ENCODE data around the gene YTHDF1.

Gene YTHDF1

GRCh38 chr20:63204362-63204761 is 11.6 kb downstream of the YTHDF1 start:
- no peak for DNase-seq

- DNase-seq = no peak
Observed at GRCh38 chr20:63202811-63203526, 13.0 kb downstream of the YTHDF1 start.

- no peak for DNase-seq
Observed at GRCh38 chr20:63202021-63202420, 13.9 kb downstream of the YTHDF1 start.

- no peak for DNase-seq
Observed at GRCh38 chr20:63198606-63199005, 17.3 kb downstream of the YTHDF1 start.

GRCh38 chr20:63196768-63197470 is 19.0 kb downstream of the YTHDF1 start:
- no peak for DNase-seq

GRCh38 chr20:63194797-63195173 is 21.1 kb downstream of the YTHDF1 start:
- DNase-seq = no peak

- DNase-seq = no peak
Observed at GRCh38 chr20:63194007-63194796, 21.7 kb downstream of the YTHDF1 start.

- DNase-seq = no peak
Observed at GRCh38 chr20:63192721-63193120, 23.2 kb downstream of the YTHDF1 start.

GRCh38 chr20:63191400-63191799 is 24.5 kb downstream of the YTHDF1 start:
- peak; percentile 92 for DNase-seq

GRCh38 chr20:63190828-63191227 is 25.1 kb downstream of the YTHDF1 start:
- no peak for DNase-seq

- DNase-seq = no peak
Observed at GRCh38 chr20:63189846-63190559, 25.9 kb downstream of the YTHDF1 start.

GRCh38 chr20:63189322-63189642 is 26.6 kb downstream of the YTHDF1 start:
- no peak for DNase-seq

- no peak for DNase-seq
Observed at GRCh38 chr20:63188641-63189321, 27.1 kb downstream of the YTHDF1 start.

- no peak for DNase-seq
Observed at GRCh38 chr20:63188159-63188442, 27.8 kb downstream of the YTHDF1 start.

GRCh38 chr20:63187338-63188158 is 28.4 kb downstream of the YTHDF1 start:
- no peak for DNase-seq

GRCh38 chr20:63186528-63187316 is 29.2 kb downstream of the YTHDF1 start:
- no peak for DNase-seq

- DNase-seq = no peak
Observed at GRCh38 chr20:63186084-63186483, 29.8 kb downstream of the YTHDF1 start.

GRCh38 chr20:63185215-63185796 is 30.6 kb downstream of the YTHDF1 start:
- no peak for DNase-seq

- DNase-seq = no peak
Observed at GRCh38 chr20:63183422-63184146, 32.3 kb downstream of the YTHDF1 start.

GRCh38 chr20:63182946-63183415 is 33.0 kb downstream of the YTHDF1 start:
- no peak for DNase-seq
